Measurements from ENCODE around the gene NBEA. TPM values are rescaled to one million over a fixed set of nuclear protein-coding genes. Genes with fewer than 3 reads are reported as not detected.
A peak's percentile ranks its signal among the peaks of the same experiment; 100 is the strongest.

NBEA gene
- total and polyA plus RNA-seq, 8 donors: 1.6 to 36.0 (median 7.7) TPM

GRCh38 chr13:35266412-35266811 is 324.3 kb downstream of the NBEA start:
- intact Hi-C loops (cut with DNase I; ENCODE audit: low total_unique reads): no loop called here
- 57 to 74% (median 60%) methylated on average over 3 of the region's 3 CpGs for WGBS, 5 donors
- peaks cover 0 to 18% (median 8%) of the 10 kb centered on the region in 4 donors for H3K9me3 ChIP-seq
- DNase-seq: no peak
- H3K4me1 ChIP-seq: no peaks in the 10 kb centered on the region
- no peaks in the 10 kb centered on the region for H3K27me3 ChIP-seq
- H3K27ac ChIP-seq: no peak overlapping the region
- H3K4me3 ChIP-seq: no peak overlapping the region
- TF ChIP-seq, protein P1, sequence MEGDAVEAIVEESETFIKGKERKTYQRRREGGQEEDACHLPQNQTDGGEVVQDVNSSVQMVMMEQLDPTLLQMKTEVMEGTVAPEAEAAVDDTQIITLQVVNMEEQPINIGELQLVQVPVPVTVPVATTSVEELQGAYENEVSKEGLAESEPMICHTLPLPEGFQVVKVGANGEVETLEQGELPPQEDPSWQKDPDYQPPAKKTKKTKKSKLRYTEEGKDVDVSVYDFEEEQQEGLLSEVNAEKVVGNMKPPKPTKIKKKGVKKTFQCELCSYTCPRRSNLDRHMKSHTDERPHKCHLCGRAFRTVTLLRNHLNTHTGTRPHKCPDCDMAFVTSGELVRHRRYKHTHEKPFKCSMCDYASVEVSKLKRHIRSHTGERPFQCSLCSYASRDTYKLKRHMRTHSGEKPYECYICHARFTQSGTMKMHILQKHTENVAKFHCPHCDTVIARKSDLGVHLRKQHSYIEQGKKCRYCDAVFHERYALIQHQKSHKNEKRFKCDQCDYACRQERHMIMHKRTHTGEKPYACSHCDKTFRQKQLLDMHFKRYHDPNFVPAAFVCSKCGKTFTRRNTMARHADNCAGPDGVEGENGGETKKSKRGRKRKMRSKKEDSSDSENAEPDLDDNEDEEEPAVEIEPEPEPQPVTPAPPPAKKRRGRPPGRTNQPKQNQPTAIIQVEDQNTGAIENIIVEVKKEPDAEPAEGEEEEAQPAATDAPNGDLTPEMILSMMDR (IDR thresholded peaks at IDR 0.05): no peak
- no peak for TF ChIP-seq POLR2A (IDR thresholded peaks at IDR 0.05)
- no peak for TF ChIP-seq POLR2AphosphoS5 (IDR thresholded peaks at IDR 0.05)
- TF ChIP-seq EP300 (IDR thresholded peaks at IDR 0.05): no peak
- H3K36me3 ChIP-seq: no peaks in the 10 kb centered on the region

- no peak overlapping the region for H3K4me3 ChIP-seq
- intact Hi-C loops (cut with DNase I; ENCODE audit: low total_unique reads): no loop called here
- DNase-seq: no peak
- TF ChIP-seq POLR2AphosphoS5 (IDR thresholded peaks at IDR 0.05) (no peak), EP300 (IDR thresholded peaks at IDR 0.05) (no peak), POLR2A (IDR thresholded peaks at IDR 0.05) (no peak)
- TF ChIP-seq, protein P1 (IDR thresholded peaks at IDR 0.05): no peak
- no peak overlapping the region for H3K27ac ChIP-seq
- H3K9me3 ChIP-seq: no peaks in the 10 kb centered on the region
- no peaks in the 10 kb centered on the region for H3K4me1 ChIP-seq
- H3K27me3 ChIP-seq: no peaks in the 10 kb centered on the region
- H3K36me3 ChIP-seq: no peaks in the 10 kb centered on the region
Measured at GRCh38 chr13:35278917-35279316, 336.8 kb downstream of the NBEA start.

DNA sequence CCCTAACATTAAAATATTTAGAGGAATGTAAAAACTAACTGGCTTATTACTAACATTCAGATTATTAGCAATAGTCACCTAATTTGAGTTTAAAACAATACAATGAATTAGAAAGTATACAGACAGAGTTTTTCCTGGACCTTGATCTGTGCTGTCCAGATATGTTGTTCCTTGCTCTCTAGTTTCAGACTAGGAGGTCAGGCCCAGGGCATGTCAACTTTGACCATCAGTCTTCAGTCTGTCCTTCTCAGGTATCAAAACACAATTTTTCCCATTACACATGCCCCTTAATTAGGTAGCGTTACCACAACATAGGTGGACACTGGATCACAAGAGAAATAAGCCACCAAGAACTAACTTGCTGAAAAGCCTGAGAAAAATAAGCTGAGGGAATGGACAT is 337.4 kb downstream of the NBEA start:
- H3K4me3 ChIP-seq: no peak overlapping the region
- no peak overlapping the region for H3K27ac ChIP-seq
- 83 to 100% (median 90%) methylated on average over 1 of the region's 1 CpG for WGBS, 5 donors
- intact Hi-C loops (cut with DNase I; ENCODE audit: low total_unique reads): no loop called here
- H3K27me3 ChIP-seq: no peaks in the 10 kb centered on the region
- no peak for DNase-seq
- no peaks in the 10 kb centered on the region for H3K4me1 ChIP-seq
- H3K36me3 ChIP-seq: no peaks in the 10 kb centered on the region
- H3K9me3 ChIP-seq: no peaks in the 10 kb centered on the region
- no peak for TF ChIP-seq EP300 (IDR thresholded peaks at IDR 0.05)
- TF ChIP-seq, protein P1 (IDR thresholded peaks at IDR 0.05): no peak
- no peak for TF ChIP-seq POLR2AphosphoS5 (IDR thresholded peaks at IDR 0.05)
- no peak for TF ChIP-seq POLR2A (IDR thresholded peaks at IDR 0.05)

DNA sequence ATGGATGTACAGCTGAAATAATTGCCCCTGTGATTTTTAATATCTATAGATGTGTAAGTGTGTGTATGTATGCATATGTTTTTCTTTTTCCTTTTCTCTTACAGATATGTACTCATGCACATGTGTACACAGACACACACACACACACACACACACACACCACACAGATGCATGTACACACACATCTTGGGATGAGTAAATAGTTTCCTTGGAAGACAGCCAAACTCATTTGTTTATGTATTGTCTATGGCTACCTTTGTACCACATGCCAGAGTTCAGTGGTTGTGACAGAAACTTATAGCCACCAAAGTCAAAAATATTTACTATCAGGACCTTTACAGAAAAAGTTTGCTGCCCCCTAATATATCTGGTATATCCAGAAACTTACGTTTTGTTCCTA is 341.8 kb downstream of the NBEA start:
- intact Hi-C loops (cut with DNase I; ENCODE audit: low total_unique reads): no loop called here
- Histone ChIP-seq H3K4me1 (no peaks in the 10 kb centered on the region), H3K36me3 (no peaks in the 10 kb centered on the region), H3K9me3 (no peaks in the 10 kb centered on the region), H3K4me3 (no peak overlapping the region), H3K27ac (no peak overlapping the region), H3K27me3 (no peaks in the 10 kb centered on the region)
- TF ChIP-seq, protein P1 (IDR thresholded peaks at IDR 0.05): no peak
- TF ChIP-seq POLR2AphosphoS5 (IDR thresholded peaks at IDR 0.05) (no peak), EP300 (IDR thresholded peaks at IDR 0.05) (no peak), POLR2A (IDR thresholded peaks at IDR 0.05) (no peak)
- peak in 1 of 2 donors; percentile 28 for DNase-seq
- 27 to 61% (median 54%) methylated on average over 1 of the region's 1 CpG for WGBS, 5 donors

Measured in stomach (tissue), 9 donors.